Testis (tissue), 3 donors: ENCODE results near the gene INAFM2. TPM values are rescaled to one million over a fixed set of nuclear protein-coding genes. Genes with fewer than 3 reads are reported as not detected.
A peak's percentile ranks its signal among the peaks of the same experiment; 100 is the strongest.

Source experiments
- DNase-seq: peaks from one replicate; pipeline ENCODE4 v3.0.0-alpha.2; 2019
- H3K27ac ChIP-seq, 2 donors: fragments of 200-600 bp; sonication (generic); one replicate each; pipeline ENCODE4 v1.5.1; 2019
- H3K27me3 ChIP-seq: fragments of 200-600 bp; sonication (generic); one replicate; pipeline ENCODE4 v1.5.1; 2019
- H3K36me3 ChIP-seq: fragments of 200-600 bp; sonication (generic); one replicate; pipeline ENCODE4 v1.5.1; 2017; ENCODE audit warnings: low read depth; ENCODE audit errors: missing control alignments
- H3K4me1 ChIP-seq: fragments of 200-600 bp; sonication (generic); one replicate; pipeline ENCODE4 v1.5.1; 2019
- H3K4me3 ChIP-seq, 2 donors: fragments of 200-600 bp; sonication (generic); one replicate each; pipeline ENCODE4 v1.5.1; 2017 to 2019
- H3K9me3 ChIP-seq: fragments of 200-600 bp; sonication (generic); one replicate; pipeline ENCODE4 v1.5.1; 2017
- POLR2A ChIP-seq: fragments of 450-650 bp; IDR thresholded peaks from one replicate; pipeline ENCODE4 v1.6.1; 2017; ENCODE audit warnings: antibody characterized with exemption, mild to moderate bottlenecking, moderate library complexity
- WGBS, 2 donors: methylation state at CpG; one replicate each; pipeline ENCODE4 v1.1.5; 2018; 5-methylcytosine and 5-hydroxymethylcytosine counted together
- intact Hi-C: fragments of 100-400 bp; cut with DNase I; formaldehyde crosslinking; loops from one replicate; pipeline ENCODE4 v1.15.1; 2023; ENCODE audit warnings: low total_unique reads
- polyA plus RNA-seq: library from polyadenylated mRNA; stranded (reverse); fragments of 350-450 nt; fragmentation: Illumina TruSeq; extraction: RNeasy Lipid Tissue Mini Kit (QIAGEN cat#74804); gene quantifications from one replicate; pipeline ENCODE4 v1.2.3, GENCODE V29; 2014; ENCODE audit warnings: low read depth, low replicate concordance; ENCODE audit not compliant: insufficient read depth
- total RNA-seq, 2 donors: library from RNA; depleted of rRNA; stranded (reverse); fragments of >200 nt; gene quantifications; one replicate each; pipeline ENCODE4 v1.2.3, GENCODE V29; 2016
- TF ChIP-seq, protein P1 (sequence below), 3 experiments: fragments of 450-650 bp in 2 of 3; fragments of 200-600 bp in 1 of 3; sonication (generic) in 1 of 3; IDR thresholded peaks; one replicate each; pipeline ENCODE4 v1.5.1; 2016 to 2019; ENCODE audit warnings: antibody characterized with exemption in 3 of 3, mild to moderate bottlenecking in 2 of 3, moderate library complexity in 1 of 3

Gene INAFM2
- total and polyA plus RNA-seq, 3 donors from 2014 or later: 31.8 to 49.8 (median 43.4) TPM

DNA sequence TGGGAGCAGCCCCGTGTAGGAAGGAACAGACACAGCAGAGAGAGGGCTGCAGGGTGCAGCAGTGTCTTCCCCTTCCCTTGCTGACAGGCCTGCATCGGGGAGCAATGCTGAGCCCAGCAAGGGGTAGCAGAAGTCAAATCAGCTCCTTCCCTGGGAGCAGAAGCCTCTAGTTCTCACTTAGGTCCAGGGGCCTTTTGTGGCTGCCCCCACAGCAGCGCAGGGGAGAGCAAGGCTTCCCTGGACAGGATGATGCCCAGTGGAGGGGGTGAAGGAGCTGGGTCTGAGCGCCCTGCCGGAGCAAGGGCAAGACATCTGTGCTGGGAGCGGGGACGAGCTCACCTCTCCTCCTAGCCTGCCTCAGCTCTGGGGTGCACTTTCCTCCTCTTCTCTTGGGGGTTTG lies 16.6 kb upstream of the INAFM2 start:
- no peaks in the 10 kb centered on the region for H3K9me3 ChIP-seq
- intact Hi-C loops: no loop called here
- TF ChIP-seq, protein P1, sequence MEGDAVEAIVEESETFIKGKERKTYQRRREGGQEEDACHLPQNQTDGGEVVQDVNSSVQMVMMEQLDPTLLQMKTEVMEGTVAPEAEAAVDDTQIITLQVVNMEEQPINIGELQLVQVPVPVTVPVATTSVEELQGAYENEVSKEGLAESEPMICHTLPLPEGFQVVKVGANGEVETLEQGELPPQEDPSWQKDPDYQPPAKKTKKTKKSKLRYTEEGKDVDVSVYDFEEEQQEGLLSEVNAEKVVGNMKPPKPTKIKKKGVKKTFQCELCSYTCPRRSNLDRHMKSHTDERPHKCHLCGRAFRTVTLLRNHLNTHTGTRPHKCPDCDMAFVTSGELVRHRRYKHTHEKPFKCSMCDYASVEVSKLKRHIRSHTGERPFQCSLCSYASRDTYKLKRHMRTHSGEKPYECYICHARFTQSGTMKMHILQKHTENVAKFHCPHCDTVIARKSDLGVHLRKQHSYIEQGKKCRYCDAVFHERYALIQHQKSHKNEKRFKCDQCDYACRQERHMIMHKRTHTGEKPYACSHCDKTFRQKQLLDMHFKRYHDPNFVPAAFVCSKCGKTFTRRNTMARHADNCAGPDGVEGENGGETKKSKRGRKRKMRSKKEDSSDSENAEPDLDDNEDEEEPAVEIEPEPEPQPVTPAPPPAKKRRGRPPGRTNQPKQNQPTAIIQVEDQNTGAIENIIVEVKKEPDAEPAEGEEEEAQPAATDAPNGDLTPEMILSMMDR (IDR thresholded peaks at IDR 0.05): no peak
- 82 to 83% methylated on average over 3 to 7 of the region's 7 CpGs for WGBS, 2 donors
- no peaks in the 10 kb centered on the region for H3K27me3 ChIP-seq
- no peak overlapping the region for H3K27ac ChIP-seq
- DNase-seq: no peak
- no peaks in the 10 kb centered on the region for H3K4me1 ChIP-seq
- H3K36me3 ChIP-seq: no peaks in the 10 kb centered on the region
- H3K4me3 ChIP-seq: no peak overlapping the region

- Histone ChIP-seq H3K4me3 (no peak within 1 kb of the TSS), H3K27me3 (no peaks in the 10 kb centered on the region), H3K9me3 (no peaks in the 10 kb centered on the region), H3K36me3 (no peaks in the 10 kb centered on the region), H3K4me1 (no peaks in the 10 kb centered on the region), H3K27ac (no peak within 1 kb of the TSS)
- TF ChIP-seq, protein P1 (IDR thresholded peaks at IDR 0.05): no peak
- TF ChIP-seq POLR2A: no peak
- 70 to 86% methylated on average over 7 to 12 of the region's 15 CpGs for WGBS, 2 donors
- peak; percentile 22 for DNase-seq
- intact Hi-C loops: no loop called here
These were observed 15.9 kb upstream of the INAFM2 start, which contains the start of gene PLCB2 for GRCh38 chr15:40307421-40308211. PLCB2 (minus strand) TSS chr15:40307935; CDS start chr15:40307672, 263 bp downstream.

GRCh38 chr15:40309344-40309862 lies 14.1 kb upstream of the INAFM2 start:
- no peak for DNase-seq
- WGBS, 2 donors: 70 to 75% methylated on average over 8 of the region's 8 CpGs
- H3K27me3 ChIP-seq: no peaks in the 10 kb centered on the region
- no peak overlapping the region for H3K4me3 ChIP-seq
- no peak overlapping the region for H3K27ac ChIP-seq
- peaks cover 6% of the 10 kb centered on the region for H3K4me1 ChIP-seq
- no peaks in the 10 kb centered on the region for H3K9me3 ChIP-seq
- H3K36me3 ChIP-seq: no peaks in the 10 kb centered on the region
- intact Hi-C loops: no loop called here
- TF ChIP-seq, protein P1 (IDR thresholded peaks at IDR 0.05): no peak
- no peak for TF ChIP-seq POLR2A

DNA sequence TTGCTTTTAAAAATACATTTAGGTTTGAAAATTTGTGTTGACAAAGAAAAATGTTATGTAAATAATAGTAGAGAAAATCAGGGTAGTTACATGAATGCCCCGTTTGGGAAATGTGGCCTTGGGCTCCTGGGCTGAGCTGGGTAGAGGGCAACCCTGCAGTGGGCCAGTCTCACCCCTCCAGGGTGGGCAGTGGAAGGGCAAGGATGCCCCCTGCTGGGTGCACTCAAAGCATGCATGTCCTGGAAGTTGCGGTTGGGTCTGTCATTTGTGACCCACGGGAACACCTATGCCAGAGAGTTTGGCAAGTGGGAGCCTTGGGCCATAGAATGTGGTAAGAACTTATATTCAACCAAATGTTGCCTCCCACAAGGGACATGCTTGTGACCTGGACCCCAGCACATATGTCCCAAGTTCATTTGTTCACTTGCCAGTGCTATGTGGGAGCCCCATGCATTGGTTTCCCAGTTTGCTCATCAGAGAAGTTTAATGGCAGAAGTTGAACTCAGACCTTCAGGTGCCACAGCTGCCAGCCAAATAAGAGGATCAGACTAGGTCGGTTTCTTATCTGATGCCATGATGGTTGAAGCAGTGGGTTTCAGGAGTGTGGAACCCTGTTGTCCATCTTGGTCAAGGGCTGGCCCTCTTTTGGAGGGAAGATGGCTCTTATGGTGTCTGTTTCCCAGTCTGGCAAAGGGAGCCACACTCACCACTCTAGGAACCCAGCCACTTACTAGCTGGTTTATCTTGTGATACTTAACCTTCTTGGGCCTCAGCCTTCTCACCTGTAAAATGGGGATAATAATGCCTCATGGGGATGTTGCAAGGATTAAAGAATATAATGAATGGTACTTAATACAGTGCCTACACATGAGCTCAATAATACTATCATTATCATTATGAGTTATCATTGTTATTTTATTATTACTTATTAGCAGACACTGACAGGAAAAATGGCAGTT lies 13.2 kb upstream of the INAFM2 start:
- Histone ChIP-seq H3K27ac (no peak overlapping the region), H3K4me3 (no peak overlapping the region), H3K36me3 (no peaks in the 10 kb centered on the region), H3K27me3 (no peaks in the 10 kb centered on the region), H3K4me1 (peaks cover 6% of the 10 kb centered on the region), H3K9me3 (no peaks in the 10 kb centered on the region)
- peak; percentile 68 for DNase-seq
- WGBS, 2 donors: 48 to 49% methylated on average over 4 of the region's 4 CpGs
- TF ChIP-seq, protein P1 (IDR thresholded peaks at IDR 0.05): peak; percentile 49 to 64 (median 54)
- no peak for TF ChIP-seq POLR2A
- intact Hi-C loops: no loop called here
